GM19328 (cell line): Measurements from ENCODE around the gene MRPS31.
A peak's percentile ranks its signal among the peaks of the same experiment; 100 is the strongest.
"Not testable (repeated sequence)": the region's sequence is repeated elsewhere in the genome, so short reads cannot be mapped to it uniquely, and the experiment has no call there.

Experiments used
- ATAC-seq: cut with Tn5 transposase; IDR thresholded peaks from one replicate; pipeline ENCODE4 v1.9.1; 2021; ENCODE audit warnings: mild to moderate bottlenecking, moderate library complexity; ENCODE audit not compliant: unreplicated experiment

MRPS31 gene

DNA sequence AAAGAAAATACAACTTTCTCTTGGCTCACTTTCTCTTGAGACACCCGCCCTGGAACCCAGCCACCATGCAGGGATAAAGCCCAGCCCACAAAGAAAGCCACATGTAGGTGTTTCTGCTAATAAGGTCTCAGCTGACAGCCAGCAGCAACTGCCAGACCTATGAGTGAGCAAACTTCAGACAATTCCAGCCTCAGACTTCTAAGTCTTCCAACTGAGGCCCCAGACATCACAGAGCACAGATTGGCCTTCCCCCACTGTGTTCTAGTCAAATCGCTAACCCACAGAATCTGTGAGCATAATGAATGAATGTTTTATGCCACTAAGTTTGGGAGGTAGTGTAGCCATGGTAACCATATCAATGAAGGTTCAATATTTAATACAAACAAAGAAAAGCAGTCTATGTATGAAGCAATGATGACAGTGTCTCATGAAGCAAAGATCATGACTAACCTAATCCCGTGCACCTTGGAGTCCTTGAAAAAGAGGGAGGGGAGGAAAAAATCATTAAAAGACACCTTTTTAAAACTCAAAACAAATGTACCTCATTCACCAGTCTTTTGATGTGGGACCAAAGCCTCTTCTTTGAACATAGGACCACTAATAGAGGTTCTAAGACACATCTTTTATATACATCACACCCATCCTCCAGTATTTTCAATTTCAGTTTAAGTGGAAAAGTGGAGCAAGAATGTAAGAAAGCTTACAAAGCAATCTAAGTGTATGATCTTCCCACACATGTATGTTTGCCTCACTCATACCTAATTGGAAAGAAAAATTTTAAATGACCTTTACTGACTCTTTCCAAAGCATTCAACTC lies 6.2 kb downstream of the MRPS31 start:
- no peak for ATAC-seq

DNA sequence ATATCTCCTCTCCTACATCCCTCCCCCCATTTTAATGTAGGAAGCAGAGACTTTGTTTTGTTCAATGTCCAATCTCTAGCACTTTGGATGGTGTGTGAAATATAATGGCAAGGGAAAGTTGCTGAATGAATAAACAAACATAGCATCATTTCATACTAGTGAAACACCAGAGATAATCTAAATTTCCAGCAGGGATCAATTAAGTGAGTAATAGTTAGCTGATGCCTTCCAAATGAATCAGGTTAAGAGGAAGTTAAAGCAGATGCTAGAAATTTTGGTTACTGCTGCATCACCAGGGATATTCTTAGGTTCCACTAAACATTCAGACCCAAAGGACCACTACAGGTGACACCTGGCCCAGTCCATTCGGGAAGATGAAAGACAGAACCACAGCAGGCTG lies 8.1 kb downstream of the MRPS31 start:
- ATAC-seq = no peak

DNA sequence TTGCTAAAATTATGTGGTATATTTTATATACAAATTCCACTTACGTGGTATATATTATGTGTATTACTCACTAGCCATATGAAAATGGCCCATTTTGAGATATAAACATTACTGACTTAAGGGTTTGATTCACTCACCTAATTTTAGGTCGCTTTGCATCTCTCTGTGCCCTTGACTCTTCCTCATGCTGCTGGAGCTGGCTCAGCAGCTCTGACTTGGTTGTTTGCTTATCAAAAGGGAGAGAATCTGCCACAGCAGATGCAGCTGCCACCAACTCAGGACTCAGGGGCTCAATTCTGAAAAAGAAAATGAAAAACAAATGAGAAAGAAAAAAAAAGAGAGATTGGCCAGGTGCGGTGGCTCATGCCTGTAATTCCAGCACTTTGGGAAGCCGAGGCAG lies 12.2 kb downstream of the MRPS31 start:
- no peak for ATAC-seq

DNA sequence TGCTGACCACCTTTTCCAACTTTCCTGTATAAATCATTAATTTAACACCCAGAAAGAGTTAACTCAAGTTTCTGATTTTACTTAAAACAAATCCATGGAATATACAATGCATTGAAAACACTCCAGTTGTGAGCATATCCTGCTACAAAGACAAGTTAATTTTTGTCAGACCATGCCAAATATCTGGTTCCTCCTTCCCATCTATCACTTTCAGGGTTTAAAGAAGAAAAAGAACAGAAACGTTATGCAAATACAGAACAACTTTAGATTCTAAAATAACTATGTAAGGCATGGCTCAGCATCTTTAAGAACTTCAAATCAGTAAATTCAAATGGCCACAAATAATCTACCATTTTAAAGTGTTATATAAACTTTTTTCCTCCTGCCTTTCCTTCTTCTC lies 14.9 kb downstream of the MRPS31 start:
- ATAC-seq = no peak

DNA sequence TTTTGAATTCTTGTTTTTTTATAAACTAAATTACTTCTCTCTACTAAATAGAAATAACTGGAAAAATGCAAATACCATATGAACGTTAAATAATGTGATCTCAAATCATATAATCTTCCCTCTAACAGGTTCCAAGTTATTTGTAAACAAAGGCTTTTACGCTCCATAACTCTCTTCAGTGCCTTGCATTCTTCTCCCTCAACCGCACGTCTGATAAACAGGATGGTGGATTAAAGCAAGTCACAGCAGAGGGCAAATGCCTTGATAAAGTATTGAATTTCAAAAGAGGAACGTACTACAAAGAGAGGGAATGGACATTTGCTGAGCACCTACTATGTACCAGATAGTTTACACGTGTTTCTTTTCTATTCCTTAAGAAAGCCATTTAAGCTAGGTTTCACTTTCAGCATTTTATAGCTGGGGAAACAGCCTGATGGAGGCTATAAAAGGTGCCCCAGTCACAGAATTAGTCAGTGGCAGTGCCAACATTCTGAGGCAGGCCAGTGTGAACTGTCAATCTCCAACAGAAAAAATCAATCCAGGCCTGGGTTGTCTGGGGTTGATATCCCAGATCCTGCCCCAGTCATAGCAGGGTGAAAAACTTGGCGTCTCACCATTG lies 15.8 kb downstream of the MRPS31 start:
- no peak for ATAC-seq

DNA sequence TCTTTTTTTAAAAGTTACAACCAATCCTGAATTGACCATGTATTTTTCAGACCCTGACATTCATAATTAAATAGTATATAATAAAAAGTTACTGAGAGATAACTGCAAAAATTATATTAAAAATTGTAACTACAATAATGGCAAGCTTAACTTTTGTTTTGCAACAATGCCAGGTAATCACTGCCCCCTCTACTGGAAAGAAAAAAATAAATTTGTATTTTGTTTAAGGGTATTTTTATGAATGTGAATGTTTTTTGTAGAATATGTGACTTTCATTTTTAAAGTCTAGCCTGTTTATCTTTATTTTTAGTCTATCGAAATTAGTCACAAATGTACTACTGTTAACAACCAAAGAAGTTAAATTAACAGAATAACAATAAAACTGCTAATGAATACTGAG lies 21.7 kb downstream of the MRPS31 start:
- ATAC-seq = no peak

DNA sequence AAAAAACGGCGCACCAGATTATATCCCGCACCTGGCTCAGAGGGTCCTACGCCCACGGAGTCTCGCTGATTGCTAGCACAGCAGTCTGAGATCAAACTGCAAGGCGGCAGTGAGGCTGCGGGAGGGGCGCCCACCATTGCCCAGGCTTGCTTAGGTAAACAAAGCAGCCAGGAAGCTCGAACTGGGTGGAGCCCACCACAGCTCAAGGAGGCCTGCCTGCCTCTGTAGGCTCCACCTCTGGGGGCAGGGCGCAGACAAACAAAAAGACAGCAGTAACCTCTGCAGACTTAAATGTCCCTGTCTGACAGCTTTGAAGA lies 35.8 kb downstream of the MRPS31 start:
- not testable (repeated sequence) for ATAC-seq

DNA sequence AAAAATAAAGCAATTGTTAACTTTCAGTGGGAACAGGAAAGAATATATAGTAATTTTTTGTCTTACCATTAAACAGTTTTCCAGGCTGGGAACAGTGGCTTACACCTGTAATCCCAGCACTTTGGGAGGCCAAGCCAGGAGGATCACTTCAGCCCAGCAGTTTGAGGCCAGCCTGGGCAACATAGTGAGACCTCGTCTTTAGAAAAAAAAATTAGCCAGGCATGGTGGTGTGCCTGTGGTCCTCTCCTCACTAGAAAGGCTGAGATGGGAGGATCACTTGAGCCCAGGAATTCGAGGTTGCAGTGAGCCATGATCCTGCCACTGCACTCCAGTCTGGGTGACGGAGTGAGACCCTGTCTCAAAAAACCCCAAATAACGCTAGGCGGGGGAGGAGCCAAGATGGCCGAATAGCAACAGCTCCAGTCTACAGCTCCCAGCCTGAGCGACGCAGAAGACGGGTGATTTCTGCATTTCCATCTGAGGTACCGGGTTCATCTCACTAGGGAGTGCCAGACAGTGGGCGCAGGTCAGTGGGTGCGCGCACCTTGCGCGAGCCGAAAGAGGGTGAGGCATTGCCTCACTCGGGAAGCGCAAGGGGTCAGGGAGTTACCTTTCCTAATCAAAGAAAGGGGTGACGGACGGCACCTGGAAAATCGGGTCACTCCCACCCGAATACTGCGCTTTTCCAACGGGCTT lies 36.3 kb downstream of the MRPS31 start:
- not testable (repeated sequence) for ATAC-seq

DNA sequence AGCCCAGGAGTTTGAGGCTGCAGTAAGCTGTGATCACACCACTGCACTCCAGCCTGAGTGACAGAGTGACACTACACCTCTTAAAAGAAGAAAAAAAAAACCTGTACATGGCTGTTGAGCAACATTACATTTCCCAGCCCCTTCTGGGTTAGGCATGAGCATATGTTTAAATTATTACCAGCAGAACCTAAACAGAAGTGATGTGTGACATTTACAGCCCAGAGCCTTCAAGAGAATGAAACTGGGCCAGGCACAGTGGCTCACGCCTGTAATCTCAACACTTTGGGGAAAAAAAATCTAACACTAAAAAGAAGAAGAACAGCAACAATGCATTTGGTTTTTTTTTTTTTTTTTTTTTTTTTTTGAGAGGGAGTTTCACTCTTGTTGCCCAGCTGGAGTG lies 38.3 kb downstream of the MRPS31 start:
- ATAC-seq = no peak

DNA sequence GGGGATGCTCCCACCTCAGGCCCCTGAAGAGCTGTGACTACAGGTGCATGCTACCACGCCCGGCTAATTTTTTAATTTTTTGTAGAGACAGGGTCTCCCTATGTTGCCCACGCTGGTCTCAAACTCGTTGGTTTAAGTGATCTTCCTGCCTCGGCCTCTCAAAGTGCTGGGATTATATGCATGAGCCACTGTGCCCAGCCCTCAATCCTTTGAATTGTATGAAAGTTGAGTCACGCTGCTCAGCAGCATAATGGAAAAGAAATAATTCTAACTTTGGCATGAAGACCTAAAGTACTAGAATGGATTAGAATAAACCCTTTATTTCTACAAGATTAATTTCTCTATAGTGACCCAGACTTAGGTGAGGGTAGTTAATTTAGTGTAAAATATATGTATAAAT lies 42.4 kb downstream of the MRPS31 start:
- no peak for ATAC-seq

DNA sequence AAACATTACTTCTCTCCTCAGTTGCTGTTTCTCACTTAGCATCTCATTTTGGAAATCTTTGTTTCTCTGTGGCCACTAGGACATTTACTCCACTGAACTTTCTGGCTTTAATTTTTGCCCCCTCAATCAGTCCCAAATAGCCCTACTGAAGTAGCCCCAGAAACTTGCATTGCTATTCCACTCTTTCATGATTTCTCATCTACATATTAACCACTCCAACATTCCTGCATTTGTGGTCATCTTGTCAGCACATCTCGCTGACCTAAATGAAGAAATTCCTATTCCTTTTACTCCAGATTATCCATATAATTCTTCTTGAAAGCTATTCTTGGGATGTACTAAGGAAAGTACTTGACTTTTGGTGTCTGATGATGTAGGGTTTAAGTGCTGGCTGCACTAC lies 56.6 kb downstream of the MRPS31 start:
- ATAC-seq = not testable (repeated sequence)

DNA sequence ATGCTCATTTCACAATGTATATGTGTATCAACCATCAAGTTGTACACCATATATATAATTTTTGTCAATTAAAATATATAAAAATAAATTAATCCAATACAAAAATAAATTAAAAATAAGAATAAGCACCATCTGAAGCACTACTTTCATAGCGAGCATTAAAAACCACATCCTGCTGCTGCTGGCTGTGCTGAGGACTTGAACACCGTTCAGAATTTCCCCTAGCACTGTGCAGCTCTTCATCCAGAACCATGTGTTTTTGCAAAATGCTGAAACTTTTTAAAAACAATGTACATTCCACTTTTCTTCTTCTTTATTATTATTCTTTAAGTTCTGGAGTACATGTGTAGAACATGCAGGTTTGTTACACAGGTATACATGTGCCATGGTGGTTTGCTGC lies 64.6 kb downstream of the MRPS31 start:
- ATAC-seq = no peak

DNA sequence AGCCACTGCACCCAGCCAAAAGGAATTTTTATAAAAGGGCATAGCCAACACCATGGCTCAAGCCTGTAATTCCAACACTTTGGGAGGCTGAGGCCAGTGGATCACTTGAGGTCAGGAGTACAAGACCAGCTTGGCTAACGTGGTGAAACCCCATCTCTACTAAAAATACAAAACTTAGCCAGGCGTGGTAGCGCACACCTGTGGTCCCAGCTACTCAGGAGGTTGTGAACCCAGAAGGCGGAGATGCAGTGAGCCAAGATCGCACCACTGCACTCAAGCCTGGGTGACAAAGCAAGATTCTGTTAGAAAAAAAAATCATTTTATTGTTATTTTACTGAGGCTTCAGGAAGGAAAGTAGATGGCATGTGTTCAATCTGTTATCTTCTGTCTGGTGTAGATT lies 73.3 kb downstream of the MRPS31 start:
- peak; percentile 76 for ATAC-seq

DNA sequence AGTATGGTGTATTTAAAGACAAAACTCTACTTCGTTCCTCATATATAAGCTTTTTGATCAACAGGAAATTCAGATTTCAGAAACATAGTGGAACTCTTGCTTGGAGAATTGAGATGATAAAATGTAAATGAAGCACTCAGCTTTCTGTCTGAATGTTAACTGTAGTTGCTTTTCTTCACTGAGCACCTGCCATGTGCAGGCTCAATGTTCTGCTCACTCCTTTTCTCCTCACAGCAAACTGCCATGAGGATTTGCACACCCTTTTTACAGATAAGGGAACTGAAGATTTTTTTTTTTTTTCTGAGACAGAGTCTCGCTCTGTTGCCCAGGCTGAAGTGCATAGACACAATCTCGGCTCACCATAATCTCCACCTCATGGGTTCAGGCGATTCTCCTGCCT lies 76.6 kb downstream of the MRPS31 start:
- no peak for ATAC-seq

DNA sequence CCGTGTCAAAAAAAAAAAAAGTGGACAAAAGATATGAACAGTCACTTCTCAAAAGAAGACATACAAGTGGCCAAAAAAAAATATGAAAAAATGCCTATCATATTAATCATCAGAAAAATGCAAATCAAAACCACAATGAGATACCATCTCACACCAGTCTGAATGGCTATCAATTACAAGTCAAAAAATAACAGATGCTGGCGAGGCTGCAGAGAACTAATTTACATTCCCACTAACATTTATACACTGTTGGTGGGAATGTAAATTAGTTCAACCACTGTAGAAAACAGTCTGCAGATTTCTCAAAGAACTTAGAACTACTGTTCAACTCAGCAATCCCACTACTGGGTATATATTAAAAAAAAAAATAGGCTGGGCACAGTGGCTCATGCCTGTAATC lies 78.0 kb downstream of the MRPS31 start:
- ATAC-seq = peak; percentile 57

DNA sequence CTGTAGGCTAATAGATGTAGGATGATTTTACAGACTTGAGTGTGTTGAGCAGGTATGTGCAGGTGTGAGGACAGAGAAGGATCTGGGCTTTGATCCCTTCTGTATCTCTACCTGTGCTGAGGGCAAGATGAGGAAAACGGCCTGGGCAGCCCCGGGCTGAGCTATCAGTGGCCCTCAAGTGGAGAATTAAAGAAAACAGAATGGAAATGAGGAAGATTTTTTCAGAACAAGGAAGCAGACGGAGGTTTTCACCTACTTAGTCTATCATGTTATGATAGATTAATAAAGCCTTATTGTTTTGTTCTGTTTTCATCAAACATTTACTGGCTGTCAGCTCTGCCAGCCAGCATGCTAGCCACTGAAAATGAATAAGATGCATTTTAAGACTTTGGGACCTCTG lies 82.2 kb downstream of the MRPS31 start:
- ATAC-seq = no peak

DNA sequence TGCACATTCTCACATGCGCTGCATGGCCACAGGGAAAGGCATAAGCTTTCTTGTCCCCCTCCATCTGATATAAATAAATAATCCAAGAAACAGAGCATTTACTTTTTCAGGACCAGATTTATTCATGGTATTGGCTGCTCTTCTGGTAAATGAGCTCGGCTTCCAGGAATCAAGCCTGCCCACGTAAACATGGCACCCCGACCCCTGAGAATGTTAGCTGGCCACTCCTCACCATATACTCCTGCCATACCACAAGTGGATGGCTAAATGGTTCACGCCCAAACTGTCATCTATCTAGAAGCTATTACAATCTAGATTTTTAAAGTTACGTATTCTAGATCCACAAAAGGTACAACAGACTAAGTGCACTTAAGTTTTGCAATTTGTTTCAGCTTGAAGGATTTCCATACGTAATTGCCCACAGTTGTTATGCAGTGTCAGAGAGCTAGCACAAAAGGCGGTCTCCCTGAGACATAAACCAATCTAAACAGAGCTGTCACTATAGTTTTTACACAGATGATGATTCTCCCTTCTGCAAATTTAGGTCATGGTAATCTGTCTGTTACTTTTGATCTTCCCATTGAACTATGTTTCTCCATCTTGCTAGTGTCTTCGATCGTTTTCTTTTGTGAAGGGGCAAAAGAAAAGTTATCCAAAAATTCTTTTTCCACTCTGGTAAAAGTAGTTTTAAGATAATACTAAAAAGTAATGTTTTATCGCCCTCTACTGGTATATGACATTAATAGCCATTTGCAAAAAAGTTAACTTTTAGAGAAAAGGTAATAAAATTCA lies 88.3 kb downstream of the MRPS31 start:
- no peak for ATAC-seq

DNA sequence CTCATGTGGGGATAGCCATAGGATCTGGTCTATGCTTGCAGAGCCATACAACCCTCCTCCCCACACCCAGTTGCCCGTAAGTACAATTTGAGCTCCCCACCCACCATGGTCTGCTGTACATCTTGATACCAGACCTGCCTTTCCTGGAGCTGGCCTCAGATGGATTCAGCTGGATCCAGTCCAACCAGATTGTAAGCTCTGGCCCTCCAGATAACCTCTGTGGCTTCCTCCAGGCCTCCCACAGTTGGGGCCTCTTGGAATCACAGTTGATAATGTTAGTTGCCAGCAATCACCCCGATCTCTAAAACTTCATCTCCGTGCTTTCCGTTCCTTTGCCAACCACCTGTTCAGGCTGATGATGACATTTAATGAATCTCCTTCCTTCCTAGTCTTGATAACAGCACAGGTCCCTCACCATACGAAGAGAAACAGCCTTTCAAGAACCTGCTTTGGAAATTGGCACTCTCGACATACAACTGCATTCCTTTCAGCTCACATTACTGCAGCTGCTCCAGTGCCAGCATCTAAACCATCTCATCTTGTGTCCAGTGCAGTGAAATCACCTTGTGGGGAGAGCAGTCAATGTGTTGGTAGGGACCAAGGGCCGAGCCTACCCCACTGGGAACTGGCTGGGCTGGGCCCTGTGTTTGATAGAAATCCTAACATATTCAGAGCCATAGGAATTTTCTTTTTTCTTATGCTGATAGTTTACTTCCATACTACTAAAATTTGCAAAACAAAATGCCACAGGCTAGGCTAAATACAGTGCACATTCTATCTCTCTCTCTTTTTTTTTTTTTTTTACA lies 89.4 kb downstream of the MRPS31 start:
- ATAC-seq = no peak

DNA sequence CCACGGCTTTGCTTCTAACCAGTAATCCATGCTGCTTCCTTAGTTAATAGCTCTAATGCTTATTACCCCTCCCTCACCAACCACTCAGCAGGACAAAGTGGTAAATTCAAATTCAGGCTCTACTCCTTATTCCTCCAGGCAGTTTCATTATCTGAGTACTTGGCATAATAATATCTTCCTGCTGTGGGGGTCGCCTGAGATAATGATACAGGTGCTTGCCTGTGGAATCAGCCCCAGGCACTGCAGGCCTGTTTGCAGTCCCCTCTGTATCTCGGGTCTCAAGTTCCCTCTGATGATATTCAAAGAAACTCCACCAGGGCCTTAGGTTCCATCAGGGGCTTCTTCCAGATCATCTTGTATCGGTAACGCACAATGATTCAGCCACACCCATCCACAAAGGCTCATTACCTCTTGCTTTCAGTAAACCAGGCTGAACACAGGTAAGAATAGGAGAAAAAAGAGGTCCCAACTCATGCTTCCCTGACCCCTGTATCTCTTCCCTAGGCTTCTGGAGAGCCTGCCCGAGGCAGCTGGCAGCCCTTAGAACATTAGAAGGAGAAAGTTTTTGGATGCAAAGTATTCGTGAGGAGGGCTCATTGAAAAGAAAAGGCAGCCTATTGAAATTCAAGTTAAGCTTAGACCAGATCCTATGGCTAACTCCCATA lies 90.2 kb downstream of the MRPS31 start:
- ATAC-seq = no peak

DNA sequence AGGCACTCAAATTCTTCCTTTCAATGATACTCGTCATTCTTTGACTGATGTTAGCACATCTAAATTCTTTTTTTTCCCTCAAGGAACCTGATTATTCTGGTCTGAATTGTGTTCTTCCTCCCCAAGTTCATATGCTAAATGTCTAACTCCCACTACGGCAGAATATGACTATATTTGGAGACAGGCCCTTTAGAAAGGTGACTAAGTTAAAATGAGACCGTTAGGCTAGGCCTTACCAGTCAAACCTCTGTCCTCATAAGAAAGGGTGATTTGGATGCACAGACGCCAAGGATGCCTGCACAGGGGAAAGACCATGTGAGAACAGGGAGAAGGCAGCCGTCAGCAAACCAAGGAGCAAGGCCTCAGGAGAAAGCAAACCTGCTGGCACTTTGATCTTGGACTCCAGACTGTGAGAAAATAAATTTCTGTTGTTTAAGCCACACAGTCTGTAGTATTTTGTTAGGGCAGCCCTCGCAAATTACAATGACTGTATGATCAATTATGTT lies 91.5 kb downstream of the MRPS31 start:
- ATAC-seq = no peak
